Measurements from ENCODE around the gene OFD1.

DNA sequence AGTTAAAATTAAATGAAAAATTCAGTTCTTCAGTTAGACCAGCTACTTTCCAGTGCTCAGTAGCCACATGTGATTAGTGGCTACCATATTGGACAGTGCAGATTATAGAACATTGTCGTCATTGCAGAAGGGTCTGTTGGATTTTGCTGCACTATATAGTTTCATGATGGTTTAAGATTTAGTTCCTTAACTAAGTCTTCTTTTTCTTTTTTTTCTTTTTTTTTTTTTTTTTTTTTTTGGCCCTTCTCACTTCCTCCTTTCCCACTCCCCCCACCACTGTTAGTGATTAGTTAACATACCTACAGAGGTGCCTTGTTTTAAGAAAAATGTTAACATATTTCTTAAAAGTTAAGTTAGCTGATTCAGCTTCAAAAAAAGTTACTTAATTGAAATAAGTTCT is 36.6 kb upstream of the OFD1 start:
- no peak for TF ChIP-seq POLR2A (IDR thresholded peaks at IDR 0.05)
- no peak for TF ChIP-seq CTCF (IDR thresholded peaks at IDR 0.05)

Data from right lobe of liver (tissue), 4 donors.